PFSK-1 (cell line): ENCODE data around the gene GDF10.

Source experiments
- REST ChIP-seq, 2 experiments: IDR thresholded peaks; 2 replicates each; pipeline versions ENCODE4 v1.6.1 to v1.8.0; 2011 to 2012; ENCODE audit warnings: low read depth in 2 of 2, low read length in 2 of 2, control low read depth in 1 of 2, inconsistent platforms in 1 of 2, mild to moderate bottlenecking in 1 of 2, moderate library complexity in 1 of 2; ENCODE audit not compliant: insufficient read depth in 1 of 2
- TAF1 ChIP-seq: IDR thresholded peaks from 2 replicates; pipeline ENCODE4 v1.6.1; 2012; ENCODE audit warnings: low read length, control low read depth, borderline replicate concordance; ENCODE audit not compliant: insufficient read depth

GRCh38 chr10:47259466-47259865 is 40.5 kb upstream of the GDF10 start:
- TF ChIP-seq TAF1 (no peak), REST (IDR thresholded peaks at IDR 0.05; ENCODE audit: insufficient read depth in 1 of 2, low read depth in 2 of 2, low read length in 2 of 2) (no peak)
